Keratinocyte (primary cell): ENCODE results near the gene MED15. TPM values are rescaled to one million over a fixed set of nuclear protein-coding genes. Genes with fewer than 3 reads are reported as not detected.

Experiments
- DNase-seq: peaks from one replicate; pipeline ENCODE4 v3.0.0-alpha.2; 2011; ENCODE audit warnings: low read depth, missing footprints, low spot score
- FAIRE-seq: peaks from 2 replicates; lab custom pipeline; 2011; peaks lifted over from hg19 to GRCh38; lab: Jason Lieb, UNC
- H2AFZ ChIP-seq: 2 replicates; pipeline ENCODE4 v1.6.0; 2012; ENCODE audit warnings: low read length, control low read depth, inconsistent platforms; ENCODE audit not compliant: control insufficient read depth
- H3K27ac ChIP-seq: 2 replicates; pipeline ENCODE4 v1.5.1; 2011; ENCODE audit warnings: low read length; ENCODE audit not compliant: control insufficient read depth, insufficient read depth
- H3K27me3 ChIP-seq: 3 replicates; pipeline ENCODE4 v1.6.0; 2011; ENCODE audit warnings: low read length; ENCODE audit not compliant: control insufficient read depth, insufficient read depth; ENCODE audit errors: extremely low read depth
- H3K36me3 ChIP-seq, 2 experiments: 2 replicates in 1 of 2; 3 replicates in 1 of 2; pipeline ENCODE4 v1.5.1; 2011; ENCODE audit warnings: low read length in 2 of 2, mild to moderate bottlenecking in 1 of 2; ENCODE audit not compliant: control insufficient read depth in 2 of 2, insufficient read depth in 2 of 2; ENCODE audit errors: extremely low read depth in 1 of 2
- H3K4me1 ChIP-seq: 3 replicates; pipeline ENCODE4 v1.5.1; 2011; ENCODE audit warnings: low read length; ENCODE audit not compliant: control insufficient read depth, insufficient read depth; ENCODE audit errors: extremely low read depth
- H3K4me2 ChIP-seq: 3 replicates; pipeline ENCODE4 v1.6.0; 2011; ENCODE audit warnings: low read depth, low read length; ENCODE audit not compliant: control insufficient read depth, insufficient read depth; ENCODE audit errors: extremely low read depth
- H3K4me3 ChIP-seq, 3 experiments: fragments of 200-600 bp in 1 of 3; sonication (generic) in 1 of 3; 2 replicates in 2 of 3; 3 replicates in 1 of 3; pipeline ENCODE4 v1.5.1; 2011 to 2016; ENCODE audit warnings: low read length in 3 of 3, mild to moderate bottlenecking in 3 of 3, control low read depth in 2 of 3, inconsistent platforms in 1 of 3, low read depth in 1 of 3, mixed read lengths in 1 of 3, mixed run types in 1 of 3, moderate library complexity in 1 of 3; ENCODE audit not compliant: control insufficient read depth in 2 of 3, insufficient read depth in 2 of 3; ENCODE audit errors: extremely low read depth in 1 of 3
- H3K79me2 ChIP-seq: 2 replicates; pipeline ENCODE4 v1.6.0; 2012; ENCODE audit warnings: low read length; ENCODE audit not compliant: control insufficient read depth, insufficient read depth
- H3K9ac ChIP-seq: 3 replicates; pipeline ENCODE4 v1.6.0; 2011; ENCODE audit warnings: low read length; ENCODE audit not compliant: control insufficient read depth, insufficient read depth; ENCODE audit errors: extremely low read depth
- H3K9me1 ChIP-seq: 3 replicates; pipeline ENCODE4 v1.6.0; 2011; ENCODE audit warnings: low read length; ENCODE audit not compliant: control insufficient read depth, insufficient read depth; ENCODE audit errors: extremely low read depth
- H3K9me3 ChIP-seq: 2 replicates; pipeline ENCODE4 v1.5.1; 2012; ENCODE audit warnings: low read depth, low read length; ENCODE audit not compliant: control insufficient read depth
- H4K20me1 ChIP-seq: 3 replicates; pipeline ENCODE4 v1.6.0; 2011; ENCODE audit warnings: low read length; ENCODE audit not compliant: control insufficient read depth, insufficient read depth; ENCODE audit errors: extremely low read depth
- EZH2 ChIP-seq: IDR thresholded peaks from one replicate; pipeline ENCODE4 v1.6.1; 2012; ENCODE audit warnings: inconsistent platforms, mild to moderate bottlenecking, low read length, moderate library complexity
- dilution Hi-C: fragments of 300-500 bp; cut with MboI; formaldehyde crosslinking; loops from one replicate; pipeline ENCODE4 v1.7.0; 2020; ENCODE audit warnings: low sequenced_read_pairs; ENCODE audit not compliant: extremely low pct_ligation_motif_present
- polyA plus RNA-seq, 5 experiments: library from polyadenylated mRNA; depleted of rRNA in 3 of 5; stranded (reverse) in 3 of 5; stranded (forward) in 1 of 5; unstranded in 1 of 5; fragments of >200 nt; gene quantifications; 1 replicate in 1 of 5; 2 replicates in 3 of 5; 3 replicates in 1 of 5; pipeline versions ENCODE4 v1.2.1 to v1.2.3, GENCODE V29; 2011 to 2012; ENCODE audit warnings: missing spikeins in 2 of 5, low read depth in 1 of 5, low replicate concordance in 1 of 5
- TF ChIP-seq, protein P1 (sequence below), 3 experiments: IDR thresholded peaks in 1 of 3; conservative IDR thresholded peaks in 1 of 3; optimal IDR thresholded peaks in 1 of 3; 2 replicates in 2 of 3; 3 replicates in 1 of 3; pipeline versions ENCODE3 to v1.5.1; 2011; ENCODE audit warnings: low read length in 3 of 3, mild to moderate bottlenecking in 3 of 3, moderate library complexity in 2 of 3, control low read depth in 1 of 3, inconsistent platforms in 1 of 3; ENCODE audit not compliant: insufficient read depth in 2 of 3; ENCODE audit errors: extremely low read depth in 1 of 3

The MED15 gene
- polyA plus RNA-seq, 1 donor (not counting 4 experiments of a cell fraction or from before 2014, with no cell fraction given): 24.9 TPM

DNA sequence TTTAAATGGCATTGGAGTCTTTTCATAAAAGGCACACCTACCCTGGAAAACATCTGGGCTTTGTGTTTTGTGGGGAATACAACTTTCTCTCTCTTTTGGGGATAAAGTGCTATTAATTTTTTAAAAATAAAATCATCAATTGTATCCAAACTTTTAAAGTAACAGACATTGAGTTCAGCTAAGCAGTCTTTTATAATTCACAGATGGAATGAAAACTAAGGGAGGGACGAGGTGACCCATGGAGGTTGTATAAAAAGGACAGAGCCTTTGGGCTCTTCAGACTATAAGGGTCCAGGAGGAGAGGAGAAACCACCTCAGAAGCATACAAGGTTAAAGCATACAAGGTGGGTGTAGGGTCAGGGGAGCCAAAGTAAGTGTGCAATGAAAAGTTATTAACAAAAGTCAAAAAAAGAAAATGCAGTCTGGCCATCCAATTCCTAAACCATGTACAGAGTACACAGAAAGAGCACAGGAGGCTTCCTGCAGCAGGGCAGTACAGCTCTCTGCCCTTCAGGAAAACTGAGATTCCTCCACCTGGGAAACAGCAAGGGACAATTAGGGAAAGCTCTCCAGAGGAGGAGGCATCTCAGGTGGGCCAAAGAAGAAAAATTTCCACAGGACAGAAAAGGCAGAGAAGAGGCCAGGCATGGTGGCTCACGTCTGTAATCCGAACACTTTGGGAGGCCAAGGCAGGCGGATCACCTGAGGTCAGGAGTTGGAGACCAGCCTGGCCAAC, 22.3 kb upstream of the MED15 start:
- dilution Hi-C loops: no loop called here
- H3K27me3 ChIP-seq: no peaks in the 10 kb centered on the region
- H3K4me1 ChIP-seq: no peaks in the 10 kb centered on the region
- H3K79me2 ChIP-seq: no peaks in the 10 kb centered on the region
- H3K9me3 ChIP-seq: no peaks in the 10 kb centered on the region
- no peaks in the 10 kb centered on the region for H3K9me1 ChIP-seq
- FAIRE-seq: no peak
- no peaks in the 10 kb centered on the region for H4K20me1 ChIP-seq
- DNase-seq: no peak
- H2AFZ ChIP-seq: no peak overlapping the region
- H3K4me3 ChIP-seq: no peak overlapping the region
- no peak overlapping the region for H3K4me2 ChIP-seq
- H3K36me3 ChIP-seq: peaks cover 6 to 12% of the 10 kb centered on the region in 2 experiments
- no peak overlapping the region for H3K27ac ChIP-seq
- TF ChIP-seq, protein P1, sequence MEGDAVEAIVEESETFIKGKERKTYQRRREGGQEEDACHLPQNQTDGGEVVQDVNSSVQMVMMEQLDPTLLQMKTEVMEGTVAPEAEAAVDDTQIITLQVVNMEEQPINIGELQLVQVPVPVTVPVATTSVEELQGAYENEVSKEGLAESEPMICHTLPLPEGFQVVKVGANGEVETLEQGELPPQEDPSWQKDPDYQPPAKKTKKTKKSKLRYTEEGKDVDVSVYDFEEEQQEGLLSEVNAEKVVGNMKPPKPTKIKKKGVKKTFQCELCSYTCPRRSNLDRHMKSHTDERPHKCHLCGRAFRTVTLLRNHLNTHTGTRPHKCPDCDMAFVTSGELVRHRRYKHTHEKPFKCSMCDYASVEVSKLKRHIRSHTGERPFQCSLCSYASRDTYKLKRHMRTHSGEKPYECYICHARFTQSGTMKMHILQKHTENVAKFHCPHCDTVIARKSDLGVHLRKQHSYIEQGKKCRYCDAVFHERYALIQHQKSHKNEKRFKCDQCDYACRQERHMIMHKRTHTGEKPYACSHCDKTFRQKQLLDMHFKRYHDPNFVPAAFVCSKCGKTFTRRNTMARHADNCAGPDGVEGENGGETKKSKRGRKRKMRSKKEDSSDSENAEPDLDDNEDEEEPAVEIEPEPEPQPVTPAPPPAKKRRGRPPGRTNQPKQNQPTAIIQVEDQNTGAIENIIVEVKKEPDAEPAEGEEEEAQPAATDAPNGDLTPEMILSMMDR (optimal IDR thresholded peaks at IDR 0.05 in 1 of 3, IDR thresholded peaks at IDR 0.05 in 1 of 3, conservative IDR thresholded peaks at IDR 0.05 in 1 of 3; ENCODE audit: extremely low read depth in 1 of 3, insufficient read depth in 2 of 3, low read length in 3 of 3): no peak
- TF ChIP-seq EZH2: no peak
- no peak overlapping the region for H3K9ac ChIP-seq

- Histone ChIP-seq H3K9me1 (no peaks in the 10 kb centered on the region), H3K4me2 (no peak overlapping the region), H3K27ac (no peak overlapping the region), H3K27me3 (no peaks in the 10 kb centered on the region), H4K20me1 (no peaks in the 10 kb centered on the region), H3K79me2 (no peaks in the 10 kb centered on the region), H3K4me3 (no peak overlapping the region), H3K9me3 (no peaks in the 10 kb centered on the region), H3K4me1 (no peaks in the 10 kb centered on the region), H3K36me3 (peaks cover 6 to 12% of the 10 kb centered on the region in 2 experiments), H3K9ac (no peak overlapping the region), H2AFZ (no peak overlapping the region)
- dilution Hi-C loops: no loop called here
- TF ChIP-seq EZH2: no peak
- TF ChIP-seq, protein P1 (optimal IDR thresholded peaks at IDR 0.05 in 1 of 3, IDR thresholded peaks at IDR 0.05 in 1 of 3, conservative IDR thresholded peaks at IDR 0.05 in 1 of 3; ENCODE audit: extremely low read depth in 1 of 3, insufficient read depth in 2 of 3, low read length in 3 of 3): no peak
- no peak for FAIRE-seq
- no peak for DNase-seq
These were observed 21.2 kb upstream of the MED15 start for GRCh38 chr22:20486229-20486628.
